Frontal cortex (tissue), 4 donors: ENCODE data around the gene HTT-AS. TPM values are rescaled to one million over a fixed set of nuclear protein-coding genes. Genes with fewer than 3 reads are reported as not detected.
"Not testable (repeated sequence)": the region's sequence is repeated elsewhere in the genome, so short reads cannot be mapped to it uniquely, and the experiment has no call there.

Experiments
- DNase-seq, 2 donors: peaks; one replicate each; pipeline ENCODE4 v3.0.0; 2012; ENCODE audit warnings: low spot score in 2 of 2
- FAIRE-seq: peaks from 2 replicates; lab custom pipeline; 2012; peaks lifted over from hg19 to GRCh38; lab: Jason Lieb, UNC
- total RNA-seq: library from RNA; depleted of rRNA; stranded (reverse); fragments of >200 nt; gene quantifications from one replicate; pipeline ENCODE4 v1.2.3, GENCODE V29; 2014
- donor health status: control.
- donor health status: control.
- donor health status: control.

Gene HTT-AS
- total RNA-seq, 1 donor from 2014 or later: not detected

GRCh38 chr4:3060946-3061345 is 13.4 kb downstream of the HTT-AS start:
- no peak for FAIRE-seq
- no peak for DNase-seq

GRCh38 chr4:3059943-3060342 is 14.4 kb downstream of the HTT-AS start:
- DNase-seq: no peak
- no peak for FAIRE-seq

- no peak for FAIRE-seq
- DNase-seq: no peak
Measured at GRCh38 chr4:3054169-3054759, 20.1 kb downstream of the HTT-AS start.

- FAIRE-seq, DNase-seq: not testable (repeated sequence)
Measured at GRCh38 chr4:3051141-3051897, 23.0 kb downstream of the HTT-AS start.

DNA sequence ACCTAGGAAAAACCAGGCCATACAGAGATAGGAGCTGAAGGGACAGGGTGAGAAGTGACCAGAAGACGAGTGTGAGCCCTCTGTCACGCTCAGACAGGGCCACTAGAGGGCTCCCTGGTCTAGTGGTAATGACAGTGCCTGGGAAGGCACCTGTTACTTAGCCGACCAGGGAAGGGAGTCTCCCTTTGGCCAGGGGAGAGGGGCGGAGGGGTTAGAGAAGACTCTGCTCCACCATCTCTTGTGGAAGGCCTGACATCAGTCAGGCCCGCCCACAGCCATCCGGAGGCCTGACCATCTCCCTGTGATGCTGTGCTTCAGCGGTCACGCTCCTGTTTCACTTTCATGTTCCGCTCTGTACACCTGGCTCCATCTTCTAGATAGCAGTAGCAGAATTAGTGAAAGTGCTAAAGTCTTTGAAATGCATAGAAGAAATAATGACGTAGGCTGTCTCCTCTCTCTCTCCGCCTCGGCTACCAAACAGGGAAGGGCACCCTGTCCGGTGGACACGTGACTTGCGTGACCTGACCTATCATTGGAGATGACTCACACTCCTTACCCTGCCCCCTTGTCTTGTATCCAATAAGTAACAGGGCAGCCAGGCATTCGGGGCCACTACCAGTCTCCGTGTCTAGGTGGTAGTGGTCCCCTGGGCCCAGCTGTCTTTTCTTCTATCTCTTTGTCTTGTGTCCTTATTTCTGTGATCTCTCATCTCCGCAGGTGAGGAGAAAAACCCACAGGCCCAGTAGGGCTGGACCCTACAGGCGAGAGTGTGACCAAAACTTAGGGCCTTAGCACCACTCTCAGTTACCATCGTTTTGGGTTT is 26.7 kb downstream of the HTT-AS start:
- no peak for DNase-seq
- no peak for FAIRE-seq

DNA sequence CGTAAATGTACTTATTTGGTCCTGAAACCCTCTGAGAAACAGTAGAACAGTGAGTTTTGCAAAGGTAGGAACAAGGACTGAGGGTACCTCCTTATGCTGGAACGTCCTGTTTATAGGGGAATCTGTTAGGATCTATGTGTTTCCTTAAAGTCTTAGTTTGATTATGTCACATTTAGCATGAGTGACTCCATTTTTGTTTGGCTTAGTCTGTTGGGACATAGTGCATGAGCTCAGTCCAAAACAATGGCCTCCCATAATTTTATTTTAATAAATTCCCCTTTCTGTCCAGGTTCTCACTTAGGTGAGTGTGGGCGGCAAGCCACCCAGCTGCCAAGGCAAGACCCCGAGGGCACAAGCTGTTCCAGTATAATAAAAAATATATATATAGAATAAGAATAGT is 27.7 kb downstream of the HTT-AS start:
- no peak for DNase-seq
- no peak for FAIRE-seq

- no peak for FAIRE-seq
- DNase-seq: no peak
Measured at GRCh38 chr4:3046162-3046561, 28.2 kb downstream of the HTT-AS start.

DNA sequence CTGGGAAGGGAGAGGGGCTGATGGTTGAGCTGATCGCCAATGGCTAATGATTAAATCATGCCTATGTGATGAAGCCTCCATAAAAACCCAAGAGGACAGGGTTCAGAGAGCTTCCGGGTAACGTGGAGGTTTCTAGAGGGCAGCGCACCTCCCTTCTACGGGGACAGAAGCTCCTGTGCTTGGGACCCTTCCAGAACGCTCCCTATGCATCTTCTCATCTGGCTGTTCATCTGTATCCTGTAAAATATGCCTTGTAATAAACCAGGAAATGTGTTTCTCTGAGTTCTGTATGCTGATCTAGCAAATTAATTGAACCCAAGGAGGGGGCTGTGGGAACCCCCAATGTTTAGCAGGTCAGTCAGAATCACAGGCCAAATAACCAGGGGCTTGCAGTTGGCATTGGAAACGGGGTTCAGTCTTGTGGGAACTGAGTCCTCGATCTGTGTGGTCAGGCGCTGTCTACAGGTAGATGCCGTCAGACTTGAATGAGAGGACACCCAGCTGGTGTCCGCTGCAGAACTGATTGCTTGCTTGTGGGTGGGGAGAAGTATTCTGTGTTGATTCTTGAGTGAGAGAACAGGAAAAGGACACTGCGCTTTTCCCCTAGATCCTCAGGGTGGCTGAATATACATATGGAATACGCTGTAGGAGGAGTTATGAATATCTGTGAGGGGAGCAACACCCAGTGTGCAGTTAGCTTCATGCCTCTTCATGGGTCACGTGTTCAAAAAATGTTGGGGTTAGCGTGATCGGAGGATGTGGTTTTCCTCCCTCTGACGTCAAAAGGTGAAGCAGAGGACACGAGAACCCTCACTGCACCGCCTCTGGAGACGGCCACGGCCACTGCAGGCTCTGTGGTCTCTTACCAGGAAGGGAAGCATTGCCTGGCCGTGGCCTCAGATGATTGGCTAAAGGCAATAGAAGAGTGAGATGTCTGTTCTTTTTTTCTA is 29.2 kb downstream of the HTT-AS start:
- no peak for FAIRE-seq
- DNase-seq: no peak

DNA sequence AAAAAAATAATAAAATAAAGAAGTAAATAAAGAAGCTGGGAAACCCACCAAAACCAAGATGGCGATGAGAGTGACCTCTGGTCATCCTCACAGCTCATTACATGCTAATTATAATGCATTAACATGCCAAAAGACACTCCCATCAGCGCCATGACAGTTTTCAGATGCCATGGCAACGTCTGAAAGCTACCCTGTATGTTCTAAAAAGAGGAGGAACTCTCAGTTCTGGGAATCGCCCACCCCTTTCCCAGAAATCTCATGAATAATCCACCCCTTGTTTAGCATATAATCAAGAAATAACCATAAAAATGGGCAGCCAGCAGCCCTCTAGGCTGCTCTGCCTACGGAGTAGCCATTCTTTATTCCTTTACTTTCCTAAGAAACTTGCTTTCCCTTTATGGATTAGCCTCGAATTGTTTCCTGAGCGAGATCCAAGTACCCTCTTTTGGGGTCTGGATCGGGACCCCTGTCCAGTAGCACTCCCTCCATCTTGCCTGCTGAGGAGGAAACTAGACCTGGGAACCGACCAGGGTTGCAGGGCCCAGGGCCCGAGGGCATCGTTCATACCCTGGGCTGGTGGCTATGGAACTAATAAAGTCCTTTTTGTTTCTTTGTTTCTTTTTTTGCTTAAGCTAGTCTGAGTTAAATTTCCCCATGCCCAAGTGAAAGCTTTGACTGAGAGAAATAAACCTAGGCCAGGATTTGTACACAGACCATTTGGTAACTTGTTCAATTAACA is 30.9 kb downstream of the HTT-AS start:
- DNase-seq: no peak
- no peak for FAIRE-seq

DNA sequence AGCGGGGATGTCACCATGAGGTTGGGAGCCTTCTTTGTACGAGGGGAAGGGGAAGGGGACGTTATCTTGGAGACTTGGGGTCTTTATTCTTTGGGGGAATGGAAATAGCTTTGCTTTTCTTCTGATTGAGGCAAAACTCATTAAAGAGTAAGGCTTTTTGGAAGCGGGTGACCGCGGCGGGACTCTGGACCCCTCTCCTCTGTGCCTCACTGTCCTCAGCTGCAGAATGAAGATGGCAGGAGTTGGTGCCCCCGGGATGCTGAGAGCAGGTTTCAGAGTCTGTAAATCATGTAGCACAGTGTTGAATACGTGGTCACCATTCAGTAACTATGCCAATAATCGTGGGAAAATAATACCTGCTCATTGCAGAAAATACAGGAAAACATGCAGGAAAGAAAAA is 32.1 kb downstream of the HTT-AS start:
- DNase-seq (no peak), FAIRE-seq (no peak)

DNA sequence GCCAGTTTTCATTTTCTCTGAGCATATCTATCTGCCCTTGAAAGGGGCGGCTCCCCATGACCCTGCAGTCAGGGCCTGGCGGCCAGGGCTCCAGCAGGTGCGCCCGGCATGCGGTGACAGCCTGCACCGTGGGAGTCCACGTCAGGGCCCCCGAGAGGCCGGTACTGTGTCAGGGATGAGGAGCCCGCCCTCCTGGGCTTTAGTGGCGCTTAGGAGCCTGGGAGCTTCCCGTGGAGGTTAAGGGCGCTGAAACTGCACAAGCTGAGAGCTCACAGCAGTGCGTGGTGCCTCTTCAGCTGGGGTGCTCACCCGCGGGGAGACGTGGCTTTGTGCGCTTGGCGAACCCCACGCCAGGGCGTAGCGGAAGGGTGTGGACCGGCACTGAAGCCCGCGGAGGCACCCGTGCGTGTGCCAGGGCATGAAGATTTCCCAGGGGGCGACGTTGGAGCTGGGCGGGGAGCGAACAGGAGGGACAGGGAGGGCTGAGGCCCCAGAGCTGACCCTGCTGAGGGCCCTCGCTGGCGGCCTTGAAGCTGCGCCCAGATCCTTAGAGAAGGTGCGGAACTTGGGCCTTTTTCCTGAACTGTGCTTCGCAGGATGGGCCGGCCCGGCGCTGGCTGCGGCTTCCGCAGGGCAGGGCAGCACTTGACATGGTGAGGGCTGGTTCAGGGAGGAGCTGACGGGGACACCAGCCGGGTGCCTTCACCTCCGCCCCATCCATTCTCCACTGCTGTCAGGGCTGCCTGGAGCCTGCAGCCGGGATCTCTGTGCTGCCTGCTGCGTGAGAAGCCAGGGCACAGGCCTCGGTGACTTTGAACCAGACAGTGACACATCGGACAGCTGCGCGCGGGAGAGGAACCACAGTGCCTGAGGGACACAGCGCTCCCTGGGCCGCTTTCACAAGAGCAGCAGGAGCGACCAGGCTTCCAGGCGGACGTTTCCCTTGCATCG is 32.9 kb downstream of the HTT-AS start:
- DNase-seq (peak in 1 of 2 donors; percentile 55), FAIRE-seq (no peak)

GRCh38 chr4:3040452-3041191 is 33.7 kb downstream of the HTT-AS start:
- DNase-seq (no peak), FAIRE-seq (no peak)

GRCh38 chr4:3039706-3040366 is 34.5 kb downstream of the HTT-AS start:
- no peak for DNase-seq
- FAIRE-seq: no peak

DNA sequence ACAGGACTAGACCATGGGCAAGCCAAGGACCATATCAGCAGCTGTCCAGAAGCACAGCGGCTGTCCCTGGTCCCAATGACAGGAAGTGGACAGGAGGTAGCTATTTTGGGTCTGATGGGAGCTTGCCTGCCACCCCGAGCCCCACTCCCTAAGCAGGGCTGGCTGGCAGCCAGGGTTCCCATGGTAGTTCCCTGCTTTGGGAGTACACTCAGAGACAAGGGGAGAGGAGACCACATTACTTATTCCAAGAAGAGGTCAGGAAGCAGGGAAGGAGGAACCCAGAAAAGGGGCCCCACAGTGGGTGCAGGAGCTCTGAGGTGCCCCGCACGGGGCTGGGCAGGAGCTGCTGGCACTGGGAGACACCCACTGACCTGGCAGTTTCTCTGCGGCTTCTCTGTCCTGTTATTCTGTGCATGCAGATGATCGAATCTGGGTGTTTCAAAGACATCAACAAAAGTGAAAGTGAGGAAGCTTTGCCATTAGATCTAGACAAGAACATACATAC is 36.3 kb downstream of the HTT-AS start:
- no peak for FAIRE-seq
- no peak for DNase-seq

GRCh38 chr4:3036131-3036952 is 38.0 kb downstream of the HTT-AS start:
- FAIRE-seq (no peak), DNase-seq (no peak)

- DNase-seq (no peak), FAIRE-seq (no peak)
Measured at GRCh38 chr4:3035674-3036073, 38.7 kb downstream of the HTT-AS start.
